Activated CD8-positive, alpha-beta memory T cell treated with anti-CD3 and anti-CD28 coated beads for 4 hours (primary cell): ENCODE measurements around the gene LRRC40.

Experiments
- DNase-seq, 2 donors: peaks; one replicate each; pipeline ENCODE4 v3.0.0-alpha.2; 2020; ENCODE audit warnings: low read depth in 2 of 2

Gene LRRC40

GRCh38 chr1:70115315-70115714, 90.1 kb downstream of the LRRC40 start:
- no peak for DNase-seq

GRCh38 chr1:70112838-70113237, 92.5 kb downstream of the LRRC40 start:
- no peak for DNase-seq

- no peak for DNase-seq
These were observed 96.1 kb downstream of the LRRC40 start for GRCh38 chr1:70109241-70109640.

GRCh38 chr1:70103770-70104169, 101.6 kb downstream of the LRRC40 start:
- DNase-seq = no peak

GRCh38 chr1:70101774-70102173, 103.6 kb downstream of the LRRC40 start:
- no peak for DNase-seq

- no peak for DNase-seq
These were observed 104.1 kb downstream of the LRRC40 start for GRCh38 chr1:70101231-70101630.
